NCI-H748 treated with DMSO at 0.1 percent for 48 hours (cell line): ENCODE data around the gene DNAH10.

Source experiments
- DNase-seq: peaks from one replicate; lab custom pipeline; 2025; lab: John Stamatoyannopoulos, UW

Gene DNAH10

GRCh38 chr12:123790905-123791467 lies 28.9 kb downstream of the DNAH10 start:
- DNase-seq: no peak

DNA sequence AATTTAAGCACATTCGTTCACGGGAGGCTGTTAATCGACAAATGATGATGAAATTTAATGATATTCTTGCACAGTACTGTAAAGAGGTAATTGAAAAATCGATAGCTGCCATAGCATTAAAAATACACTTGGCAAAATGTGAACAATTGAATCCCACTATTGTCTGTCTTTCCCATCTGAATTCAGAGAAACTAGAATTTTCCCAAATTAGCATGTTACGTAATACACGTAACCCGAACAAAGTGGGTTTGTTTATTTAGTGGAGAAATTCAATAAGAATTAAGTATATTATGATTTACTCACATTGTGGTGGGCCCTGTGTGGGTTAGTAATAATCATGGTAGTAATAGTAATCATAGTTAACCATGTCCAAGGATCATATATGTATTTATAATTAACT lies 31.9 kb downstream of the DNAH10 start:
- no peak for DNase-seq

DNA sequence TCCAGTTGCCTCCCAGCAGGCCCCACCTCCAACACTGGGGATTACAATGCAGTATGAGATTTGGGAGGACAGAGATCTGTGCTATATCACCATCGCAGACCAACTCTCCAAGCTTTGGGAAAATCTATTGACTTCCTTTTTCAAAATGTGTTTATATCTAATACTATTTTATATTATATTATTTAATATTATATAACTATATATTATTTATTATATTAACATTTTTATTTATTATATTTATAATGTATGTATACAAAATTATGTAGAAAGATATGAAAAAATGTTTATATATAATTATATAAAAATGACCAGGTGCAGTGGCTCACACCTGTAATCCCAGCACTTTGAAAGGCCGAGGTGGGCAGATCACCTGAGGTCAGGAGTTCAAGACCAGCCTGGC lies 36.4 kb downstream of the DNAH10 start:
- no peak for DNase-seq

- DNase-seq: no peak
Measured at GRCh38 chr12:123799227-123799626, 37.1 kb downstream of the DNAH10 start.

DNA sequence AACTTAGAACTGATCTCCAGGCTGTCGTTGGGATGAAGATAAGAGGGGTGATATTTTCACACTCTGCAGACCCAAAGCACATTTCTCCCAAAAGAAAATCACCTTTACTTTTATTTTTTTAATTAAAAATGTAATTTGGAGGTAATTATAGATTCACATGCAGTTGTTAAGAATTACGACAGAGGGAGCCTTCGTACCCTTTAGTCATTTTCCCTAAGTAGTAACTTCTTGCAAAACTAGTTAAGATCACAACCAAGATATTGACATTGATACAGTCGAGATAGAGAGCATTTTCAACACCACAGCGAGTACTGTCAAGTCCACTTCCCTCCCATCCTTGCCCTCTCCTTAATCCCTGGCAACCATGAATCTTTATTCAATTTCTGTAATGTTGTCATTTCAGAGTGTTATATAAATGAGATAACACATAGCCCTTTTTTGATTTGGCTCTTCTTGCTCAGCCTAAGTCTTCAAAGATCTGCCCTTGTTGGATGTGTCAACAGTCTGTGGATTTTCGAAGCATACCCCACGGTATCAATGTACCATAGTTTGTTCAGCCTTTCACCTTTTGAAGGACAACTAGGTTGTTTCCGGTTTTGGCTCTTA lies 39.6 kb downstream of the DNAH10 start:
- no peak for DNase-seq

DNA sequence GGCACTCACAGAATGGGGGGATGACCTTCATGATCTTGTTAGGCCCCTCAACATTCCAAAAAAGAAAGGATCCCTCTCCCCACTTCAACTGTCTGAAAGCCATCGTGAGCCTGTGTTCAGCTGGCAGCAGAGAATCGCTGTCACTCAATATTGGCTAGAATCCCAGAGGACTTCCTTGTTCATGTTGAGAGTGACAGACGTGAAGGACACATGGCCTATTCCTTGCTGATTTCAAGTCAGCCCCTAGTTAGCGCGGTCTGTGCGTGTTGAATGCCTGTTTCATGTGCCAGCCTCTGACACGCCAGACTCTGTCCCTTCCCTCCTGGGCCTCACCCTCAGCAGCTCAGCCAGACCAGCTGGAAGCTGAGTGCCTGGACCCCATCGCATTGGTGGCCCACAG lies 43.1 kb downstream of the DNAH10 start:
- DNase-seq: no peak

GRCh38 chr12:123807002-123807401 lies 44.9 kb downstream of the DNAH10 start:
- DNase-seq: no peak

GRCh38 chr12:123807670-123808069 lies 45.6 kb downstream of the DNAH10 start:
- no peak for DNase-seq

- no peak for DNase-seq
Measured at GRCh38 chr12:123808167-123808566, 46.1 kb downstream of the DNAH10 start.

GRCh38 chr12:123813349-123813748 lies 51.2 kb downstream of the DNAH10 start:
- DNase-seq: no peak

GRCh38 chr12:123815968-123816367 lies 53.9 kb downstream of the DNAH10 start:
- DNase-seq: no peak

GRCh38 chr12:123816896-123817537 lies 54.9 kb downstream of the DNAH10 start:
- no peak for DNase-seq

GRCh38 chr12:123822804-123823203 lies 60.7 kb downstream of the DNAH10 start:
- no peak for DNase-seq

GRCh38 chr12:123828120-123828519 lies 66.0 kb downstream of the DNAH10 start:
- no peak for DNase-seq

DNA sequence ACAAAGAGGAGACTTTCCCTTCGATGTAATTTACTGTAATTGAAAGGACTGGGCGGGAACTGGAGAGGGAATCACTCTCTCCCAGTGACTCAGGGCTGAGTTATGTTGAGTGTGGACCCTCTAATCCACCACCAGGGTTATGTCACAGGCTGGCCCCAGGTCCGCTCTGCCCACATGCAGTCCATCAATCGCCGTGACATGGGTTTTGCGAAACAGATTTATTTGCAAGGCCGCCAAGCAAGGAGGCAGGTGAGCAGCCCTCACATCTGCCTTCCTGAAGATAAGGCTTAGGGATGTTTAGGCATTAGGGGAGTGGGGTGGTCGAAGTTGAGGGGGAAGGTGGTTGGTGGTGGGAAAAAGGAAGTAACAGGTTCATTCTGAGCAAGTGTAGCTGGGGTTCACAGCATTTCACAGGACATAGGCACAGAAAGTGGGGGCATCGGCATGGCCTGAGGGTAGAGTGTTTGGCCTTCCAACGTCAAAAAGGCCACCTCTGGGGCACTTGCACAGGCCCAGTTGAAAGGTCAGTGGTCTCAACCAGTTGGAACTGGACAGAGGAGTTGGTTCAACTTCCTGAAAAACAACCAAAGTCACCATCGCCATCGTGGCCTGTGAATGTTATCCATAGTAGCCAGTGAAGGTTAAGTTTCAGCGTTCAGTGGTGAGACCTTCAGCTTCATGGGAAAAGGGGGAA lies 66.9 kb downstream of the DNAH10 start:
- DNase-seq: no peak

DNA sequence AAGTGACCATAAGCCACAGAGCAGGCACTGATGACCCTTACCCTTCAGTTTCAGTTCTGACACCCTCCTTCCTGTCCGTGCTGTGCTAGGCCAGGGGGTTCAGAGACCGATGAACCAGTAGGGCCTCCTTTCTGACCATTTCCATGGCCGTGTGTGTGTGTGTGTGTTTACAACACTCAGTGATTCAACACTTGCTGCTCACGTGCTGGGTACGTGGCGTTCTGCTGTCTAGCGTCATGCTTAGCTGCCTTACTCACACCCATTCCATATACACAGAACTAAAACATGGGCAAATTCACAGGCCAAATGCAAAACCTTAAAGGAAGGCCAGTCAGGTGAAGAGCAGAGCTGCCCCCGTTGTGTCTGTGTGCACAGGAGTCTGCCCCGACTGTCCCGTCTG lies 67.5 kb downstream of the DNAH10 start:
- DNase-seq: no peak

DNA sequence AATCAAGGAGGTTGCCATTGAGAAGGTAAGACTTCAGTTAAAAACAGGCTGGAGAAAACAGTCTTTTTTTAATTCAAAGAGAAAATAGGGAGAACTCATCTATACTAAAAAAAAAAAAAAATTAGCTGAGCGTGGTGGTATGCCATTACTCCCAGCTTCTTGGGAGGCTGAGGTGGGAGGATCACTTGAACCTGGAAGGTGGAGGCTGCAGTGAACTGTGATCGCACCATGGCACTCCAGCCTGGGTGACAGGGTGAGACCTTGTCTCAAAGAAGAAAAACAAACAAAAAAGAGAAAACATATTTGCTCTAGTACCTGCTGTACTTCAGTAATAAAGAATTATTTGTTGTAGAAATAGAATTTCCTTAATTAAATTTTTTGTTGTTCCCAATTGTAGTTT lies 68.6 kb downstream of the DNAH10 start:
- no peak for DNase-seq

DNA sequence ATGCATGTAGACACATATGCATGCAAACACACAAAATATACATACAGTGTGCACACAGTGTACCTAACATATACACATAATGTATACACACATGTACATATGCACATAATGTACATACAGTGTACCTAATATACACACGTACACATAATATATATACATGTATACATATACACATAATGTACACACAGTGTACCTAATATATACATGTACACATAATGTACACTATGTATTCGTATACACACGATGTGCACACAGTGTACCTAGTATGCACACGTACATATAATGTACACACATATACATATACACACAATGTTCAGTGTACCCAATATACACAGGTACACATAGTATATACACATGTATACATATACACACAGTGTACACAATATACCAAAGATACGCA lies 70.0 kb downstream of the DNAH10 start:
- DNase-seq: no peak

GRCh38 chr12:123833830-123834229 lies 71.7 kb downstream of the DNAH10 start:
- DNase-seq: no peak

- DNase-seq: no peak
Measured at GRCh38 chr12:123834845-123835244, 72.7 kb downstream of the DNAH10 start.

GRCh38 chr12:123836292-123836691 lies 74.2 kb downstream of the DNAH10 start:
- no peak for DNase-seq

DNA sequence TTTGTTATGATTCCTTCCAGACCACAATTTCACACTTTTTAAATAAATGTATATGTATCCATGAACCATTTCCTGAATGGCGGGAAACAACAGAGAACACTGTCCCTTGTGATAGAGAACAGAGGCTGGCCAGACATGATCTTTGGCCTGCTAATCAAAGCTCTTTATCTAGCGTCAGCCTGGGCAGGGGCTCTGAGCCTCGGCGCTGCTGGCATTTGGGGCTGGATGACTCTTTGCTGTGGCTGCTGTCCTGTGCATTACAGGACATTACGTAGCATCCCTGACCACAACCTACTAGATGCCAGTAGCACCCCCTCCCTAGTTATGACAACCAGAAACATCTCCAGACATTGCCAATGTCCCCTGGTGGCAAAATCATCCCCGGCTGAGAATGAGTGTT lies 77.7 kb downstream of the DNAH10 start:
- DNase-seq: no peak

DNA sequence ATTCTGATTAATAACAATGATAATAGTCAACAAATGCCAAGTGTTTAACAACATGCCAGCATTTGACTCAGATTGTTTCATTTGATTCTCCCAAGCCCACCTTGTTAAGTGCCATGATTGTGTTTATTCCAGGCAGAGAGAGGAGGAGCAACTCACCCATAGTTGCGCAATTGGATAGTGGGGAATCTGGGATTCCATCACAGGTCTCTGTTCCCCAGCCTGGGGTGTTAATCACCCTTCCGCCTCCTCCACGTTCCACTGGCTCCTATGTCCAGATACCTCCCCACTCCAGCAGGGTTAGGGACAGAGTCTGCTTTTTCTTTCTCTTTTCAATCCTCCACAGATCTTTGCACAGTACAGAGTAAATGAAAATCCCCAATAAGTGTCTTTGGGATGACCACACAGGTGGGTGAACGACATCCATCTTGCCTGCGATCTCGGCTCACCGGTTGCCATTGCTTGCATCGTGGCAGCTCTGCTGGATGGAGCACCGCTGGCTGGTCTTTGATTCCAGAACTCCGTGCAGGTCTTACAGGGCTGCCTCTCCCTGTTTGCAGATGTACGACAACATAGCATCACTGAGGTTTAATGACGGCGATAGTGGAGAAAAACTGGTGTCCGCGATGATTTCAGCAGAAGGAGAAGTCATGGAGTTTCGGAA lies 78.8 kb downstream of the DNAH10 start:
- DNase-seq: no peak
